Osteocyte (in vitro differentiated cells): ENCODE results near the gene MPPED1. TPM values are rescaled to one million over a fixed set of nuclear protein-coding genes. Genes with fewer than 3 reads are reported as not detected.

Experiments used
- DNase-seq: peaks from one replicate; pipeline ENCODE4 v3.0.0; 2021; ENCODE audit warnings: mixed read lengths; ENCODE audit not compliant: unreplicated experiment; ENCODE audit errors: extremely low spot score
- H3K27ac Mint-ChIP-seq: one replicate; pipeline ENCODE4 v1.8.0; 2021; ENCODE audit warnings: mild to moderate bottlenecking, mixed read lengths; ENCODE audit not compliant: unreplicated experiment
- H3K27me3 Mint-ChIP-seq: one replicate; pipeline ENCODE4 v1.8.0; 2021; ENCODE audit warnings: mixed read lengths; ENCODE audit not compliant: unreplicated experiment
- H3K36me3 Mint-ChIP-seq: one replicate; pipeline ENCODE4 v1.8.0; 2021; ENCODE audit warnings: mixed read lengths; ENCODE audit not compliant: unreplicated experiment
- H3K4me1 Mint-ChIP-seq: one replicate; pipeline ENCODE4 v1.8.0; 2021; ENCODE audit warnings: mixed read lengths; ENCODE audit not compliant: unreplicated experiment
- H3K4me3 Mint-ChIP-seq: one replicate; pipeline ENCODE4 v1.8.0; 2021; ENCODE audit warnings: mild to moderate bottlenecking, moderate library complexity, mixed read lengths; ENCODE audit not compliant: unreplicated experiment
- H3K9me3 Mint-ChIP-seq: one replicate; pipeline ENCODE4 v1.8.0; 2021; ENCODE audit warnings: mixed read lengths; ENCODE audit not compliant: unreplicated experiment
- CTCF ChIP-seq: fragments of 200-600 bp; sonication (generic); IDR thresholded peaks from 2 replicates; pipeline ENCODE4 v1.5.0; 2021; ENCODE audit warnings: antibody characterized with exemption, mild to moderate bottlenecking, moderate library complexity
- total RNA-seq: library from RNA; stranded (reverse); gene quantifications from 2 replicates; pipeline ENCODE4 v1.2.1, GENCODE V29; 2021

MPPED1 gene
- total RNA-seq, 1 donor from 2014 or later: not detected

- H3K4me1 Mint-ChIP-seq: no peaks in the 10 kb centered on the region
- H3K9me3 Mint-ChIP-seq: no peaks in the 10 kb centered on the region
- no peaks in the 10 kb centered on the region for H3K27me3 Mint-ChIP-seq
- no peak for TF ChIP-seq CTCF
- DNase-seq: no peak
- no peaks in the 10 kb centered on the region for H3K36me3 Mint-ChIP-seq
- no peak overlapping the region for H3K27ac Mint-ChIP-seq
- no peak overlapping the region for H3K4me3 Mint-ChIP-seq
Measured at GRCh38 chr22:43396934-43397457, 14.8 kb upstream of the MPPED1 start.

- Mint-ChIP-seq H3K36me3 (no peaks in the 10 kb centered on the region), H3K4me3 (no peak overlapping the region), H3K27me3 (no peaks in the 10 kb centered on the region), H3K9me3 (no peaks in the 10 kb centered on the region), H3K4me1 (no peaks in the 10 kb centered on the region), H3K27ac (no peak overlapping the region)
- no peak for TF ChIP-seq CTCF
- DNase-seq: no peak
Measured at GRCh38 chr22:43397766-43398165, 14.0 kb upstream of the MPPED1 start.

GRCh38 chr22:43398246-43398645, 13.6 kb upstream of the MPPED1 start:
- no peaks in the 10 kb centered on the region for H3K36me3 Mint-ChIP-seq
- H3K4me1 Mint-ChIP-seq: no peaks in the 10 kb centered on the region
- no peak for DNase-seq
- H3K27ac Mint-ChIP-seq: no peak overlapping the region
- TF ChIP-seq CTCF: no peak
- H3K4me3 Mint-ChIP-seq: no peak overlapping the region
- H3K27me3 Mint-ChIP-seq: no peaks in the 10 kb centered on the region
- H3K9me3 Mint-ChIP-seq: no peaks in the 10 kb centered on the region

- Mint-ChIP-seq H3K4me3 (no peak overlapping the region), H3K27me3 (no peaks in the 10 kb centered on the region), H3K9me3 (no peaks in the 10 kb centered on the region), H3K36me3 (no peaks in the 10 kb centered on the region), H3K27ac (no peak overlapping the region), H3K4me1 (no peaks in the 10 kb centered on the region)
- no peak for TF ChIP-seq CTCF
- DNase-seq: no peak
Measured at GRCh38 chr22:43398910-43399309, 12.9 kb upstream of the MPPED1 start.

GRCh38 chr22:43399338-43399979, 12.4 kb upstream of the MPPED1 start:
- Mint-ChIP-seq H3K27me3 (no peaks in the 10 kb centered on the region), H3K27ac (no peak overlapping the region), H3K4me3 (no peak overlapping the region), H3K4me1 (no peaks in the 10 kb centered on the region), H3K36me3 (no peaks in the 10 kb centered on the region), H3K9me3 (no peaks in the 10 kb centered on the region)
- no peak for DNase-seq
- TF ChIP-seq CTCF: no peak
